Left lung (tissue), 10 donors: Measurements from ENCODE around the gene VPS41. TPM values are rescaled to one million over a fixed set of nuclear protein-coding genes. Genes with fewer than 3 reads are reported as not detected.

Experiments used
- ATAC-seq: fragments of 200-7000 bp; cut with Tn5 transposase; one replicate; pipeline ENCODE4 v1.9.1; 2020; ENCODE audit warnings: moderate library complexity
- DNase-seq, 4 donors: peaks; one replicate each; pipeline ENCODE4 v3.0.0-alpha.2; 2013 to 2020
- H3K27ac ChIP-seq, 2 donors: fragments of 200-600 bp; sonication (generic) in 1 of 2; one replicate each; pipeline versions ENCODE4 v1.5.0 to v1.8.0; 2020 to 2021
- H3K27me3 ChIP-seq, 2 donors: fragments of 200-600 bp; sonication (generic) in 1 of 2; one replicate each; pipeline versions ENCODE4 v1.5.0 to v1.8.0; 2020 to 2021
- H3K36me3 ChIP-seq, 2 donors: fragments of 200-600 bp; sonication (generic) in 1 of 2; one replicate each; pipeline versions ENCODE4 v1.5.0 to v1.8.0; 2020 to 2021
- H3K4me1 ChIP-seq, 2 donors: fragments of 200-600 bp; one replicate each; pipeline ENCODE4 v1.8.0; 2021
- H3K4me3 ChIP-seq, 2 donors: fragments of 200-600 bp; sonication (generic) in 1 of 2; one replicate each; pipeline versions ENCODE4 v1.5.0 to v1.8.0; 2020 to 2021; ENCODE audit warnings: mild to moderate bottlenecking in 1 of 2
- H3K9me3 ChIP-seq, 2 donors: fragments of 200-600 bp; sonication (generic) in 1 of 2; one replicate each; pipeline versions ENCODE4 v1.5.0 to v1.8.0; 2020 to 2021
- CTCF ChIP-seq, 2 donors: fragments of 200-600 bp; sonication (generic) in 1 of 2; IDR thresholded peaks; one replicate each; pipeline versions ENCODE4 v1.5.0 to v1.8.0; 2021; ENCODE audit warnings: antibody characterized with exemption in 2 of 2
- intact Hi-C, 2 donors: fragments of 100-400 bp; cut with DNase I; formaldehyde crosslinking; loops; one replicate each; pipeline versions ENCODE4 v1.11.2 to v1.14.2; 2022
- polyA plus RNA-seq, 6 donors: library from polyadenylated mRNA; unstranded; fragments of 120-200 nt; gene quantifications; one replicate each; pipeline ENCODE4 v1.2.1, GENCODE V29; 2013; ENCODE audit not compliant: insufficient read length in 6 of 6
- total RNA-seq, 2 donors: library from RNA; stranded (reverse); fragmentation: NEBNext Ultra II Directional; extraction: Animal tissue kit (Norgen Biotek cat#: 25700); gene quantifications; one replicate each; pipeline ENCODE4 v1.2.1, GENCODE V29; 2021
- donor health status: DM: no; HTN: yes; CAD: no.
- donor health status: DM: no; HTN: no; CAD: no.

VPS41 gene
- total and polyA plus RNA-seq, 8 donors: 63.0 to 99.9 (median 82.3) TPM

- Histone ChIP-seq H3K27ac (no peak overlapping the region), H3K4me1 (no peaks in the 10 kb centered on the region), H3K36me3 (no peaks in the 10 kb centered on the region), H3K4me3 (no peak overlapping the region), H3K9me3 (peaks cover 0 to 3% of the 10 kb centered on the region in 2 donors), H3K27me3 (no peaks in the 10 kb centered on the region)
- ATAC-seq (no peak), DNase-seq (no peak)
- intact Hi-C loops: no loop called here
- TF ChIP-seq CTCF (IDR thresholded peaks at IDR 0.05): no peak
Observed at GRCh38 chr7:38886265-38886664, 22.7 kb downstream of the VPS41 start.

- Histone ChIP-seq H3K36me3 (no peaks in the 10 kb centered on the region), H3K27me3 (no peaks in the 10 kb centered on the region), H3K27ac (no peak overlapping the region), H3K4me1 (no peaks in the 10 kb centered on the region), H3K9me3 (no peaks in the 10 kb centered on the region), H3K4me3 (no peak overlapping the region)
- DNase-seq (no peak), ATAC-seq (no peak)
- no peak for TF ChIP-seq CTCF (IDR thresholded peaks at IDR 0.05)
- intact Hi-C loops: no loop called here
Observed at GRCh38 chr7:38883706-38884105, 25.3 kb downstream of the VPS41 start.

- intact Hi-C loops: no loop called here
- Histone ChIP-seq H3K27me3 (no peaks in the 10 kb centered on the region), H3K4me3 (no peak overlapping the region), H3K9me3 (no peaks in the 10 kb centered on the region), H3K36me3 (no peaks in the 10 kb centered on the region), H3K27ac (no peak overlapping the region), H3K4me1 (peaks cover 0 to 4% of the 10 kb centered on the region in 2 donors)
- ATAC-seq (no peak), DNase-seq (no peak)
- TF ChIP-seq CTCF (IDR thresholded peaks at IDR 0.05): no peak
Observed at GRCh38 chr7:38881947-38882684, 26.9 kb downstream of the VPS41 start.

- DNase-seq (no peak), ATAC-seq (no peak)
- no peak for TF ChIP-seq CTCF (IDR thresholded peaks at IDR 0.05)
- Histone ChIP-seq H3K4me1 (peaks cover 0 to 4% of the 10 kb centered on the region in 2 donors), H3K36me3 (no peaks in the 10 kb centered on the region), H3K27ac (no peak overlapping the region), H3K27me3 (no peaks in the 10 kb centered on the region), H3K9me3 (no peaks in the 10 kb centered on the region), H3K4me3 (no peak overlapping the region)
- intact Hi-C loops: no loop called here
Observed at GRCh38 chr7:38881015-38881414, 28.0 kb downstream of the VPS41 start.

- intact Hi-C loops: no loop called here
- Histone ChIP-seq H3K27ac (no peak overlapping the region), H3K36me3 (no peaks in the 10 kb centered on the region), H3K4me3 (no peak overlapping the region), H3K27me3 (no peaks in the 10 kb centered on the region), H3K4me1 (peaks cover 0 to 4% of the 10 kb centered on the region in 2 donors), H3K9me3 (no peaks in the 10 kb centered on the region)
- no peak for TF ChIP-seq CTCF (IDR thresholded peaks at IDR 0.05)
- ATAC-seq (no peak), DNase-seq (no peak)
Observed at GRCh38 chr7:38880454-38880853, 28.5 kb downstream of the VPS41 start.
